Measurements from ENCODE around the gene COL5A1.

The COL5A1 gene

GRCh38 chr9:134775081-134775951 lies 133.7 kb downstream of the COL5A1 start:
- no peak for DNase-seq

DNA sequence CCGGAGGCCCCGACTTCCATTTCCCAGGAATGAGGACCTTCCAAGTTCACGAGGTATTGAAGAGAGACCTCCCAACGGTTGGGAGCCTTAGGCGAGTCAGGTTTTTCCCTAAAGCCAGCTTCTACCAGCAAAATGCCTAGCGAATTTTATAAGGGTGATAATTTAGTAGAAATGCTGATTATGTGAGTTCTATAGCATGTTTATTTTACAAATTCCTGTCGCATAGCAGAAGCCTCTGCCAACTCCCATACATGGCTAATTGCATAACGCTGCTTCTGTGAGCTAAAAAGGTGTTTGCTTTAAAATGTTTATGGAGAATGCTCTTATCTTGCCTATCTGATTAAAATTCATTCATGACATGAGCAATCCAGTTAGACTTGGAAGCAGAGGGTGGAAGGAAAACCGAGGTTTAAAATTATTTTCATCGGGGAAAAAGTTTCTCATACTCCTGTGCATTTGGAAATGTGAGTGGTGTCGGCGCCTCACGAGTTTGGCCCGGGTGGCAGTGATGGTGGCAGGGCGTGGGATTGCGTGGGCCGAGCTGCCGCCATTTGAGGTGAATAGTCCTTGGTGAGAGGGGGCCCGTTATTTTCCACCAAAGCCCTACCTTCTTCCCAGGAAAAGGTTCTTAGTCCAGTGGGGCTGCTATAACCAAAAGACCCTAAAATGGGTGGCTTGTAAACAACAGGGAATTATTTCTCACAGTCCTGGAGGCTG lies 134.6 kb downstream of the COL5A1 start:
- no peak for DNase-seq

DNA sequence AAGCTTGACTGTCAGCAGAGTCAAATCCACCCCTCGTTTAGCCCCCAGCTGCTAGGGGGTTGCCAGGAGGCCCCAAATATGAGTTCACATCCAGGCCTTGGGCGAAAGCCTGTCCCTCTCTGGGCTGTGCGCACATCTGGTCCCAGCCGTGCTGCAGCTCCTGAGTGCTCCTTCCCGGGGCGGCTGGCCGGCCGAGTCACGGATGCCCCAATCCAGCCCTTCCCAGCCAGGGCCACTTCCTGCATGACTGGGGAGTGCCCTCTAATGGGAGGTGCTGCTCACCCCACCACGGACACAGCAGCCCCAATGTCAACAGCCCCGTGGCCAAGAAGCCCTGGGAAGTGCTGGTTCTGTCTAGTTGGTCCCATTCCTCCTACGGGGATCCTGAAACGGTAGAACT lies 135.6 kb downstream of the COL5A1 start:
- DNase-seq, result no peak

- no peak for DNase-seq
Observed at GRCh38 chr9:134778156-134778555, 136.6 kb downstream of the COL5A1 start.

DNA sequence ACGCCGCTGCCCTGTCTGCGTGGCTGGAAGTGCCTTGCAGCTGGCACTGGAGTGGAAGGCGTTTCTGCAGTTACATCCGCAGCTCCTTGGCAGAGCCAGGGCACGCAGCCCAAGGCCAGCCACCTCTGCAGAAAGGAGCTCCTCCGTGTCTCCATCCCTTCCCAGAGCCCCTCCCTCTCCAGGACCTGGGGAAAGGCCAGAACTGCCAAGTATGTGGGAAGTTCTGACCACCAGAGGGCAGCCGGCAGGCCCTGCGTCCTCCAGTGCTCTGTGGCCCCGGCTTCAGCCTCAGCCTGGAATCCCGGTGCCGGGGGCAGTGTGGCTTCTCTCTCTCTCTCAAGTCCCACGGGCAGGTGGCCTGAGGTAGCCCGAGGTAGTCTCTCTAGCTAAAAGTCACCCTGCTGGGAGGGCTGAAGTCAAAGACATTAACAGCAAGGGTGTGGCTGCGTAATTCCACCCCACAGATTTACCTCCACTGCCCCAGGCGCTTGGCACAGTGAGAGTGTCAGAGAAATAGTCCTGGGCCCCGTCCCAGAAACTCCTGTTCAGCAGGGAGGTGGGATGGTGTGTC lies 137.3 kb downstream of the COL5A1 start:
- DNase-seq, result no peak

- no peak for DNase-seq
Observed at GRCh38 chr9:134779640-134780039, 138.0 kb downstream of the COL5A1 start.

GRCh38 chr9:134781591-134782302 lies 140.1 kb downstream of the COL5A1 start:
- no peak for DNase-seq

DNA sequence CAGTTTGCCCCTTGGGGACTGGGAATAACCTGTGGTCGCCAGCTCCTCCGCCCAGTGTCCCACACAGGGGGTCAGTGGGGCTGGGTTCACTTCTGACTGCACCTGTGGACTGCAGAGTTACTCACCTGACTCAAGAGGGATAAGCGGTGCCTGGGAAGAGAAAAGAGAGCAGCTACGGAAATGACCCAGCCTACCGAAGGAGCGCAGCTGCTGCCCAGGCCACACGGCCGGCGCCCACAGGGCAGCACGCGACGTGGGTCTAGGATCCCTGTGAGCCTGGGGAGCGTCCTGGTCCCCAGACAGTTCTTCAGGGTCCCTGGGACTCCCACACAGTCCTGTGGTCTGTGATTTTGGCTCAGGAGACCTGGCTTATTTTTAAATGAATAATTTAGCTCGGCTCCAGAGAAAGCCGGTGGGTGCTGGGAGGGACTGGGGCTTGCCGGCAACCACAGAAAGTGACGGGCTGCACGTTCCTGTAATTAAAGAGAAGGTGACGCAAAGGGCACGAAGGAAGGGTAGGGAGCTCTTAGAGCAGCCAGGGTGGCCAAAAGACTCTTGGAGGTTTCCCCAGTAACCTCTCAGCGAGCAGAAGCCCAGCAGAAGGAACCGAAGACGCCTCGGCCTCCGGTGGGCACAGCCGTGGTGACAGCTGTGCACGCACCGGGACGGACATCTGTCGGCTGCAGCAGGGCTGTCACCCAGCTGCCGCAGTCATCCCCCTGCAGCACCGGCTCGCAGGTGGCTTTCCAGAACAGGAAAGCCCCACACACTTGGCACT lies 141.5 kb downstream of the COL5A1 start:
- no peak for DNase-seq

DNA sequence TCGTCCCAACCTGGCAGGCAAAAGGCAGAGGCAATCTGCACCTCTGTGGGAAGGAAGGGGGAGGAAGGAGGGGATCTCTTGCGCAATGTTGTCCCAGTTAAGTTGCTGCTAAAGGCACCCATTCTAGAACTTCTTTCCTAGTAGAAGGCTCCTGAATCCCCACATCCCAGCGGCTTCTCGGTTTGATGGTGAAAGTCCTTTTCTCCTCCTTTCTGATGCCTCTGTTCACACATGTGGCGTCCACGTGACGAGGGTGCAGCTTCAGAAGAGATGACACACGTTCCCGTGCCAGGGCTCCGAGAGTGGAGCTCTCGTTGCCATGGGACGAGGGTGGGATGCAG lies 142.1 kb downstream of the COL5A1 start:
- DNase-seq, result no peak

- no peak for DNase-seq
Observed at GRCh38 chr9:134784577-134785305, 143.1 kb downstream of the COL5A1 start.

GRCh38 chr9:134785325-134786108 lies 143.9 kb downstream of the COL5A1 start:
- no peak for DNase-seq

GRCh38 chr9:134787601-134788531 lies 146.3 kb downstream of the COL5A1 start:
- no peak for DNase-seq

- DNase-seq, result no peak
Observed at GRCh38 chr9:134789168-134789567, 147.6 kb downstream of the COL5A1 start.

DNA sequence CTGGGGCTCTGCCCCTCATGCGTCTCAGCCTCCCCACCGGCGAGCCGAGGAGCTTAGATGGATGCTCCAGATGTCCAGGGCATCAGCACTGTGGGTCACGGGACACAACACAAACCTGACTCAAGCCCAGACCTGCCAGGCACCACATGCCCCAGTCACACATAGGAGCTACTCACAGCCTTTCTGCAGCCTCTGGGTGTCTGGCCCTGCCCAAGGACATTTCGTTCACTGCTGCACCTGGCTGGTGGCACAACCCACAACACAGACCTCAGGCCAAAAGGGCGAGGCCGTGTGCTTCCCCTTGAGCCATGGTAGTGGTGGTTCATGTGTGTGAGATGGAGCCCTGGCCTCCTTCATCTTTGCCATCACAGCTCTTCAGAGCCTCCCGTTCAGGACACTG lies 149.4 kb downstream of the COL5A1 start:
- no peak for DNase-seq

- DNase-seq, result no peak
Observed at GRCh38 chr9:134792627-134793026, 151.0 kb downstream of the COL5A1 start.

- DNase-seq, result no peak
Observed at GRCh38 chr9:134793288-134794188, 151.9 kb downstream of the COL5A1 start.

DNA sequence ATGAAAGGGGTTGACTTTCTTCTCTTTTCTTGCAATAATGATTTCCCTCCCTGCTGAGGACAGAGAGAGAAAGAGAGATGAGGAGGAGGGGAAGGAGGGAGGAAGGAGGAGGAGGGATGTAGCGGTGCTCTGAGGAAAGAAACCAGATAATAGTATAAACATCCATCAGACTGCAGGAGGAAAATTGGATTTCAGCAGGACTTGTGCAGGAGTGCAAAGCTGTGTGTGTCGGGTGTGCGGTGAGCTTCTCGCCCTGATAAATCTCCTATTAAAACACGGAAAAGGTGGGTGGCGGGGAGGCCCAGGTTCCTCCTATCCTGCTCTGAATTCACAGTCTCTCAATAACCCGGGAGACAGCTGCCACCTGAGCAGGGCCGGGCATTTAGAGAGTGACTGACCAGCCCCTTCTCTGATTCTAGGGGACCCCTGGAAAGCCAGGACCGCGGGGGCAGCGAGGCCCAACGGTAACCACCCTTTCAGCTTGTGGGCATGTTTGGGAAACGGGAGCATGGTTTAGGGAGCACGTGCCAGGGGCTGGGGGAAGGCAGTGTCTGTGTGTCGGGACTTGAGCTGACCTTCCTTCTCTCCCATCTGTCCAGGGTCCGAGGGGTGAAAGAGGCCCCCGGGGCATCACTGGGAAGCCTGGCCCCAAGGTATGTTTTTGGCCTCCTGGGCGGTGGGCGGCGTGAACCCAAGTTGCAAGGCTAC lies 153.2 kb downstream of the COL5A1 start:
- no peak for DNase-seq

DNA sequence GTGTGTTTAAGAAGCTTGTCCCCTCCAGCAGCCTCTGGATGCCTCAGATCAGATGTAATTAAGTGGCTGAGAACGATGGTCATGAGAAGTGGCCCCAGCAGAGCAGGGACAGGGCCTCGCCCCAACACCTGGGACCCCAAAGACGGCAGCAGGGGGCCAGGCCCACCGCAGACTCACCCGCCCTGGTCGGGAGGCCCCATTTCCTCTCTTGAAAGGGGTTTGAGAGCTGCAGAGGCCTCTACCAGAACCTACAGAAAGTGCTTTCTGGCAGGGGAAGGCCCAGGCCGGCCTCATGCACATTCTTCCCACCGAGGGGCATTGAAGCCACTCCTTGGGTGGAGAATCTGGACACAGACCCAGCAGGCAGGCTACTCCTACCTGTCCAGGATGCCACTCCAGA lies 153.8 kb downstream of the COL5A1 start:
- no peak for DNase-seq

Data from NCI-H1417 treated with DMSO at 0.1 percent for 48 hours (cell line).